ENCODE data around the gene ARID5B.

Gene ARID5B

DNA sequence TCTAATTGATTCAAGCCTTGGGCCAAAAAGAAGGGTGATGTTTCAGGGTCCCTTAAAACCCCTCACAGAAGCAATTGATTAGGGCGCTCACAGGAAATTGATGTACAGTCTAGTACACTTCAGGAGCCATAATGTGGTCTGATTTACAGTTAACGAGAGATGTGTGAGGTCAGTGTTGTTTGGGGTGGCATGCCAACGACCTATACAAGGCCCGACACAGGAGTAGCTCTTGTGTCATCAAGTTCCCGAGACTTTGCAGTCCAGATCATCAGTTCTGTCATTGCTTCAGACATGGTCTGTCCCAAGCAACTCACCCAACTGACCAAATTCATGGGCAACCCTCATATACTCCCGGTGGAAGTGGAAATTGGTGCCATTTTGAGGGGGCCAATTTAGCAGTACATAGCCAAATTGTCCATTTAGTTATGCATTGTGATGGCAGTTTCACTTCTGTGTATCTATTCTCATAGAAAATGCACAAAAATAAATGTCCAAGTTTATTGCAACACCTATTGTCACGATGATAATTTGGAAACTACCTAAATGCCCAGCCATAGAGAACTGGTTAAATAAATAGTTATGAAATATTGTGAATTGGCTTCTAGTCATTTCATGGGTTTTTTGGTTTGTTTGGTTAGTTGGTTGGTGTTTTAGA lies 18.0 kb upstream of the ARID5B start:
- no peak for DNase-seq

DNA sequence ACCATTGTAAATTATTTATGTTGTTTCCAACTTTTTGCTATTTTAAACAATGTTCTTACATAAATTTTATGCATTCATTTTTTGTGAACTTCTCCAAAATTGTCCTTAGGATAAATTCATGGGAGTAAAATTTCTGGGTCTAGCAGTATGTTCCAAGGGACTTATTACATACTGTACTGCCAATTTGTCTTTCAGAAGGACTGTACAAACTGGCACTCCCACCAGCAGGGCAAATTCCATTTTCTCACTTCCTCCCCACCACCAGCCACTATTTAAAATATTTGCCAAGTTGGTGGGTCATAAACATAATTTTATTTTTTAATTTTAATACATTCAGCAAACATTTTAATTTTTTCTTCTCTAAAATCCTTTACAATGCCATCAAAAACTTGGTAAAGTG lies 13.7 kb upstream of the ARID5B start:
- DNase-seq: no peak

DNA sequence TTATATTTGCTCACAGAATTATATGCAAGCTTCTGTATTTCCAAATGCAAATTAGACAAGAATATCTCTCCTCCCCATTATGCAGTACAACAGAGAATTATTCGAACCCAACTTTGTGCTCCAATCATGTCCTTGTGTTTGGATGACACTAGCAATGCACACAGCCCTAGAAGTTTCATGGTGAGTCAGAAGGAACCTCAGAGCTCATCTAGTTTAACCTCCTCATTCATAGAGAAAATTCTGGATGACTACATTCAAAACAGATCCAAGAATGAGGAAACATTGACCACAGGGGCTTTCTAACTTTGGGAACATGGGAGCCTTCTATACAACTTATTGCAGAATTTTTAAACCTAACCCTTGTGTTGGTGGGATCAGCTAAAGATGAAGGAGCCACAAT lies 12.8 kb upstream of the ARID5B start:
- DNase-seq: no peak

DNA sequence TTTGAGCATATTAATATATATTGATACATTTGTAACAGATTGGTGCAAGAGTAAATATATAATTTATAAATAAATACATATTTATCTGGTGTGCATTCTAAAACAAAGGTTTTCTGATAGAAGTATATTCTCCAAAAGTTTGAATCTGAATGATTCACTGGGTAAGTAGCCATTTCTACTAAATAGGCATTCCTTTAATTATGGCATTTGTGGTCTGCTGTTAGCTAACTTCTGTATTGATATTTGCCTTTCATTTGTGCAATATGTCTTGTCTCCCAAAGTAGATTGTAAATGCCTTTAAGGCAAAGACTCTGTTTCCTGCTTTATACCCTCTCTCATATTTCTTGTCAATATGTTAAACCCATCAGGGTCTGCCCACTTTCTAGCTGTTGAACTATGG lies 11.1 kb upstream of the ARID5B start:
- no peak for DNase-seq

DNA sequence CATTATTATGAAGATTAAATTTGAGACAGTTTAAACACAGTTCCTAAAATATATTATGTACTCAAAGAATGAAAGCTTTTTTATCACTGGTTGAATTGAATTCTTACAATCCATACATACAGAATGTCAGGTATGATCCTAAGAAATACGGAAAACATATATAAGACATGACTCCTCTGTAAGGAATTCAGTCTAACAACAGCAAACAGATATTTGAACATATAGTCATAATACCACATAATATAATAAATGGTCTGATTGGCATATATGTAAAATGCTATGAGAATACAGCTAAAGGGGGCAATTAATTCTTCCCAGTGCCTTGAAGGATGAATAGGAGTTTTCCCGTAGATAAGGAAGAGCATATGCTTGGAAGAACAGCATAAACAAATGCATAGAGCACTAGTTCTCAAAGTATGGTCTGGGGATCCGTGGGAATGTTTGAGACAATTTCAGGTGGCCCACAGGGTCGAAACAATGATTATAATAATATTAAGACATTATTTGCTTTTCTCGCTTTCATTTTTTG lies 10.6 kb upstream of the ARID5B start:
- no peak for DNase-seq

DNA sequence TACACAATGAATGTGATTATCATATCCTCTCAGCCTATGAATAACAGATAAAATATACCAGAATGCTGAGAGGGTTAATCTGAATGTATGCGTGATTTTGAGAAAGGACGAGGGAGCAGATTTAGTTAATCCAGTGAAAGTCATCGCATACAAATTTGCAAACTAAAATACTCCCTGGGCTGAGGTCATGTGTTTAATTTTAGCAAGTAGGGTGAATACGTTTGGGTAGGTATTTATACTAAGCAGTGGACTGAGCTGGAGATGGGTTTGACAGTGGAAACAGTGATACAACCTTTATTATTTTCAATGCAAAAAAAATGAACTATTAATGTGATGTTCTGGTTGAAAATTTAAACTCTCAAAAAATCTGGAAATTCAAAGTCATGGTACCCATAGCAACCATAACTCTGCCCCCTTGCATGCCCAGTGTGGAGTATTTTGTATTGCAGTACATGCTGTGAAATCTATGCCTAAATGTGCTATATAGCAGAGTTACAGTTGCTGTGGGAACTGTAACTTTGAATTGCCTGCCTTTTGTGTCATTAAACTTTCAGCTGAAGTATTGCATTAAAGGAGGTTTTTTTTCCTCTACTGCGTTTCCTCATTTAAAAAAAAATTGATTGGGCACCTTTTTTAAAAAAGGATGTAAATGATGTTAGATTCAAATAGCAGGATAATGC lies 9.5 kb upstream of the ARID5B start:
- no peak for DNase-seq

DNA sequence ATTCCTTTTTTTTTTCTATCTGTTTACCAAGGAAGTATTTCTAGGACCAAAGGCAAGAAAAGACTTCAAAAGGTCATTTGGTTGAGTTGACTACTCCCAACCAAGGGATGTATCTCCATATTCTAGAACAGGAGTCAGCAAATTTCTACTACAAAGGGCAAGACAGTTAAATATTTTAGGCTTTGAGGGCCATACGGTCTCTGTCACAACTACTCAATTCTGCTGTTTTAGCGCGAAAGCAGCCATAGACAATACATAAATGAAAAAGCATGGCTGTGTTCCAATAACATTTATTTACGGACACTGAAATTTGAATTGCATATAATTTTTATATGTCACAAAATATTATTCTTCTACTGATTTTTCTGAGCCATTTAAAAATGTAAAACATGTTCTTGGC lies 8.5 kb upstream of the ARID5B start:
- DNase-seq: no peak

DNA sequence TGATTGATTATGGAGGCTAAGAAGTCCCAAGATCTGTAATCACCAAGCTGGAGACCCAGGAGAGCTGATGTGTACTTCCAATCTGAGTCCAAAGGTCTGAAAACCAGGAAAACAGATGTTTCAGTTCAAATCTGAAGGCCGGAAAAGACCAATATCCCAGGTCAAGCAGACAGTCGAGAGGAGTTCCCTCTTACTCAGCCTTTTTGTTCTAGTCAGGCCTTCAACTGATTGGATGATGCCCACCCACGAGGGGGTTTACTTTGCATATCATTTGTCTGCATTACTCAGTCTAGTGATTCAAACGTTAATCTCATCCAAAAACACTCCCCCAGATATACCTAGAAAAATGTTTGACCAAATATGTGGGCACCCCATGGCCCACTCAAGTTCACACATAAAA lies 7.4 kb upstream of the ARID5B start:
- DNase-seq: no peak

DNA sequence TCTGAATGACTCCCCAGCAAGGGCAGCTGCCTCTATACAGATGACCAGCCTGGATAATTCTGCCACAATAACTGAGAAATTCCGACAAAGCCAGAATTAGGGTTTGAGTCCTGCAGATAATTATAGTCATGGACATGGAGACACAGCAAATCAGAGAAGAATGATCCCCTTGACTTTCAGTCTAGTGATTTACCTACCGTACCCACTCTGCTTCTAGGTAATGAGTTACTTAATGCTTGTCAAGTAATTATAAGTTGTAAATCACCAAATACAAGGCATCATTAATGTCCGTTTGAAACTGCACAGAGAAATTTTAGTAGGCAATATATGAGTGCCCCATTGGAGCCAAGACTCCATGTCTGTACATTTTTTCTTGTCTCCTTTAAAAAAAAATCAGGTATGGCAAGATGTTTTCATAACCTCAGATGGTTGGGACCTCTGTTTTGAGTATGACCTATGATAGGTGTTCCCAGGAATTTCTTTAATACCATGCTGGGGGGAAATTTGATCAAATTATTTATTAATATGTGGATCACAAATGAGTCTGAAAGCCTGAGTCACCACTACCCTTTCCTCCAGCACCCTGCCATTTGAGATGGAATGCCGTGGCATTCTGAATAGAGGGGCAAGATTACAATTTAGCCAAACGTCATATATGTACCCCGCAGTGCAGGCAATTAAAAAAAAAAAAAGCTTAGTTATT lies 5.5 kb upstream of the ARID5B start:
- DNase-seq: no peak

DNA sequence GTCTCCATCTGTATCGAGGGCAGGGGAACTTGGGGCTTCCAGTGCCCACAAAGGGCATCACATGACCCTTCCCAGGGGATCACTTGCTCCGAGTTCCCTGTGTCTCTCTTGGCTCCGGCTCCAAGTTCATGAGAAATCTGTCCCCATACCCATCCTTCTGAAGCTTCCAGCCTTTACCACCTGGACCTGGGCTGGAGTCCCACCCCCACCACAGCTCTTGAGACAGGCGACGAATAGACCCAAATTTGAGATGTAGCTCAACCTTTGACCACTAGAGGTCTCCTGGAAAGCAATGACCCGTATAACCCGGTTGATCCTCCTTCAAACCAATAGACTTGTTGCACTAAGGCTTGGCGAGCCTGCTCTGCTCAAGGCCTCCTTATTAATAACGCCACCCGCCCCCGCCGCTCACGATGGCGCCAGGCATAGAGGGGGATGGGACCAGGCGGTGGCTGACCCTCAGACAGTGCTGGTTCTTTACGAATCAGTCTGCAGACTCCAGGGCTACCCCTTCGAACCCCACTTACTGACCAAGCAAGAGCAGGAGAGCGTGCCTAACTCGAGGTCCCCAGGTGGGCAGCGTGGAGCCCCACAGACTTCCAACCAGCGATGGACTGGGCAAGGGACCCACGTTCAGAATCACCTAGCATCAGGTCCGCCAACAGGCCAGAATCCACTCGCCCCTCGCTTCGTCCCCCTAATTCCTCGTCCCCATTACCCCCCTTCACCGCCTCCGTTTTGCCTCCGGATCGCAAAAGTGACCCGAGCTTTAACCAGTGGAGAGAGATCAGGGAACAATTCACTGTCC lies 4.4 kb upstream of the ARID5B start:
- peak; percentile 89 for DNase-seq

DNA sequence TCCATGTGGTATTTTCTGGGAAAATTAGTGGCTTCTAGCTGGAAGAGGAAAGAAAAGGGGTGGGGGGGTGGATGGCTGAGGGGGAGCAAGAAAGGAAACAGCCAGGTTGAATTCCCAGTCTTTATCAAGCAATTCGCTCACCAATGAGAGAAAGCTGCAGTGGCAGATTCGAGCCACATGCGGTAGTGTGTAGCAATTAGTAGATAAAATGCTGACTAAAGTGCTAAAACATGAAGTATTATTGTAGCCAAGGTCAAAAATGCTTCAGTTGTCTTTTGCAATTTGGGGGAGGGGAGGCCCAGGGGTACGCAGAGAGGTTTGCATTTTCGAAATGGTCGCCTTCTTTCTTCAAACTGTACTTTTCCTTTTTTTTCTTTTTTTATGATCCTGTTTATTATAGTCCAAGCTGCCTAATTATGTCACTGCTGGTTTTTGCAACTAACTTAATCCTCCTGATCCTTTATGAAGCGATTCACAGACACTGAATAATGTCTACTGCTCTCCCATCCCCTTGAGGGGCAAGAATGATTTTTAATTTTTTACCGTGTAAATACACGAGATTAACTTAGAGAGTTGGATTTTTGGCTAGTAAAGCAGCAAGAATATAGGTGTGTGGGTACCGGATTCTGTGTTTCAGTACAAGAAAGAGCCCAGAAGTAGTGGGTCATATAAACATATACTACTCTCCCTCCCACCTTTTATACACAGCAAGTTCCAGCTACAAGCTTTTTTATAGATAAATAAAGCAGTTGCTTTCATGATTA lies 3.6 kb upstream of the ARID5B start:
- peak; percentile 77 for DNase-seq

DNA sequence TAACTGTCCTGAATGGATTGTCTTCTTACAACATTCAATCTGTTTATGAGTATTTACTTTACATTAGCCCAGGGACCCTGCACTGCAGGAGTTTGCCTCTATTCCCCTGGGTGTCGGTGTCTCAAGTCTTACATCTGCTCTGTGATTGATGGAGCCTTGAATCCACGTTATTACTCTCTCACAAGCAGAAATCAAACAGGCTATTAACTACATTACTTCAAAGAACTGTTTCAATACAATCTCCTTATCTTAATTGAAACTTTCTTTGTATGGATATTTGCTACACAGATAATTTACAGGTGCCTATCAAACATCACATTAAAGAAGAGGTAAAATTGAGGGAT lies 3.1 kb upstream of the ARID5B start:
- peak; percentile 44 for DNase-seq

DNA sequence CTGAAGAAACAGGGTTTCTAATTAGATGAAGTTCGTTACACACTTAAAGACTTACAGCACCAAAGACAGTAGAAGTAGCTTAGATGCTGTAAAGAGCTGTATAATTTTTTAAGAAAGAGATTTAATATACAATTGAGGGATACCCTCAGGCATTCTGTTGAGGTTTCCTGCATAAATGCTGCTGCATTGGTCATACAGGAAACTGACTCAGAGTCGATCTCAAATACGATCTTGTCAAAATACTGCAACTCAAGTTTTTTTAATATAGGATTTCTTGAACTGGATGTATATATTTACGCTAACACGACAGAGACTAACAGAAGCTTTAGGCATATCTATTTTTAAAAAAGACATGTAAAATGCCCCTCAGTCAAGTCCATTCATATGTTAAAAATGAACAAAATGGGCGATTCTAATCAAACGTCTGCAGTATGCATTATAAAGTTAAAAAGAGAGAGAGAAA lies 2.4 kb upstream of the ARID5B start:
- peak; percentile 48 for DNase-seq

DNA sequence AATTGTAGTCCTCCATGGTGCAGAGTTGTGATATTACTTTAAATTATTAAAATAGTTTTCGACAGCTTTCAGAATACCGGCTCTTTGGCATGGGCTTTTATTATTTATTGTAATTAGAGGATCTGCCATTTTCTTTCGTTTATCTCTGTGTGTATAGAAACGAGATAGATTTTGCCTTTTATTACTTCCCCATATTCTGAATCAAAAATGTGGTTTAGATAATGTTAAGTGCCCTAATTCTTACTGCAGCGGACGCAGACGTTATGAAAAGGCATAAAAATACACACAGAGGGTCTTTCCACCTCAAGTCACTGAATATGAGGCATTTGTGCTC lies 1.9 kb upstream of the ARID5B start:
- no peak for DNase-seq

DNA sequence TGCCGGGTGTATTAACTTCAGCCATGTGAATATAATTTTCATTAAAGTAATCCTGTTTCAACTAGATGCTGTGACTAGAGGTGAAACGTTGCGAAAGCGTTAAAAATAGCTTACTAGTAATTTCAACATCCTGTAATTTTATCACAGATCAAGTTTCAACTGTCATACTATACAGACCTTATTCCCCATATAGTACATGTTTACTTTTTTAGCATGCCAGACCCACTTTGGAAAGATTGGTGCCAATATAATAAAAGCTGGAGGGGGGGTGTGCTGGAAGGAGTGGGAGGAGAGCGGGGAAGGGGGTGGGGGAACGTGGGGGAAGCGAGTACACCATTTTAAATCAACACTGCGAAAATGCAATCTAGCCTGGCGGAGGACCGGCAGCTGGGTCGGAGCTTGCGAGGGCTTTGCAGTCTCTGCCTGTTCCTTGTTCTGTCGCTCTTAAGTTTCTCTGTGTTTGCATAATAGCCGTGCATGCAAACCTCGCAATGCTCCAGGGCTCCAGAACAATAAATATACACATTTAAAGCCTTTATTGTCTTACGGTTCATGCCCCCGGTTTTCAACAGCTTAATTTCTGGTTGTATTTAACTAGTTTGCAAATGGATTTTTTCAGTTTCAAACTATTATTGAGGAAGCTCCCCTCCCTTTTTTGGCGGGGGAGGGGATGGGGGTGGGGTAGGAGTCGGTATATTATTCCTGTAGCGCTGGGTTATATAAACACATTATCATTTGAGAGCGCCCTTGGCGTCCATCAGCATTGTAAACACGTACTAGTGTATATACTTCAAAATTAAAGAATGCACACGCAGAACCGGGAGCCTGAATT lies 1.3 kb upstream of the ARID5B start:
- peak; percentile 82 for DNase-seq

DNA sequence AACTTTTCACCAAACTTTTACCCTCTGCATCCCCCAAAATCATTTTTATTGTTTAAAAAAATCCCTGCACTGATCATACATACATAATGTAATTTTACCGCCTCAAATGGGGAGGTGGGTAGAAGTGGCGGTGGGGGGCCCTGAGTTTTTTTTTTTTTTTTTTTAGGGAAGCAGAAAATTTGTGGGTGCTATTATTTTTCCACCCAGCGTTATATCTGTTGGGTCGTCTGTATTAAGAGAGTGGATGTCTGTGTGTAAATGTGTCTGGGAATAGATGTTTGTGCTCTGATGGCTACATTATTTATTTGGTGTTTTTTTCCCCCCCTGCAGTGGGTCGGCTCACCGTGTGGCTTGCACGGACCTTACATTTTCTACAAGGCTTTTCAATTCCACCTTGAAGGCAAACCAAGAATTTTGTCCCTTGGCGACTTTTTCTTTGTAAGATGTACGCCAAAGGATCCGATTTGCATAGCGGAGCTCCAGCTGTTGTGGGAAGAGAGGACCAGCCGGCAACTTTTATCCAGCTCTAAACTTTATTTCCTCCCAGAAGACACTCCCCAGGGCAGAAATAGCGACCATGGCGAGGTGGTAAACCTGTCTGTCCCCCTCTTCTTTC lies 438 bp downstream of the ARID5B start:
- DNase-seq: peak; percentile 85

DNA sequence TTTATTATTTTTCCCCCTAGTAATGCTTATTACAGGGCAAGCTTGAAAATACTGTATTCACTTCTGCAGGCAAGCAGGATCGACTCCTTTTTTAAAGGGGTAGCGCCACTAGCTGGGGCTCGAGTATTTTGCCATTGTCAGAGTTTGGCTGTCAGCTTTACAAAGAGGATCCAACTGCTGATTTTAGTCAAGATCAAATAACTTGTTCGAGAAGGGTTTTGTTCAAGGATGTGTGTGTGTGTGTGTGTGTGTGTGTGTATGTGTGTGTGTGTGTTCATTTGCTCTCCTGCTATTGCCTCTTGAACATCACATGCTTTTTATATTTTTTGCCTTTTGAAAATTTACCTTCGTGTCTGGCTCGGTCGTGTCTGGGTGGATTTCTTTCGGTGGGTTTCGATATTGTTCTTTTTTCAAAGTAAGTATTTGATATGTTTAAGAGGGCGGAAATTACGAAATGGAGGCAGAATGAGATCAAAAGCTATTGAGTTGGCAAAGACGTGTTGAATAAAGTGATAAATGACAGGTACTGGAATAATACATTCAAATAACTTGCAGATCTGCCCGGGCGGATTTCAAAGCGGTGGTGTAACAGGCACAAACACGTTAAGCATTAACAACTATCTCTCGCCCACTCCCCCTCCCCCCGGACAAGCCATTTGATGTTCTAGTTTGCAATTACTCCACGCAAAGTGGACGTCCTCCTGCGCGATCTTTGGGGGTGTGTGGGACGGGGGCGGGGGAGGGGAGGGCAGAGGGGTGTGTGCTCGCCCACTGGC lies 1.1 kb downstream of the ARID5B start:
- DNase-seq: peak; percentile 89

DNA sequence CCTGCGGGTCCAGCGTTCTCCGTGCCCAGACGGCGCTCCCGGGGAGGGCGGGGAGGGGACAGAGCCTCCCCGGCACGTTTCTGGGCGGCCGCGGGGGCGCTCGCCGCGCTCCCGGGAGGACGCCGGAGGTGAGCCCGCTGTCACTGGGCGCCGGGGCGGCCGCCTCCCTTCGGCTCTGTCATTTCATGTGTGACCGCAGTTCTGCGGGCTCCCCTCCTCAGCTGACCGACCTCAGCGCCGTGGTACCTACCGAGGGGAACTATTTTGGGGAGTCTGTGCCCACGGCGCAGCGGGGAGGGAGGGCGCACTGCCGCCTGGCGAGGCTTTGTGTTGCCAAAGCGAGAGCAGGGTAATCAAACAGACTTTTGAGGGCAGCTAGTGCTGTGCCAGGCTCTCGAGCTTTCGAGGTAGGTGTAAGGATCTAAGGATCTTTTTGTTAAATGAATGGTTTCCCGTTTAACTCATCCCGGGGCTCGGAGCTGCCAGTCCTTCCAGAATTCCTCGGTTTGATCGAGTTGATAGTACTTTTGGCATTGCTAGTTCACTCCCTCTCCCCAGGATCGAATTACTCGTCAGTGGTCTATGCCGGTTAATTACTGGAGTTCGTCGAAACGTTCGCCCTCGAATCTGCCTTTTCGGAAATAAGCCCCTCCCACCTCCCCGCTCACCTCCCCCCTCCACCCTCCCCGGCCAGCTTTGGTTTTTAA lies 1.9 kb downstream of the ARID5B start:
- DNase-seq: peak; percentile 84

DNA sequence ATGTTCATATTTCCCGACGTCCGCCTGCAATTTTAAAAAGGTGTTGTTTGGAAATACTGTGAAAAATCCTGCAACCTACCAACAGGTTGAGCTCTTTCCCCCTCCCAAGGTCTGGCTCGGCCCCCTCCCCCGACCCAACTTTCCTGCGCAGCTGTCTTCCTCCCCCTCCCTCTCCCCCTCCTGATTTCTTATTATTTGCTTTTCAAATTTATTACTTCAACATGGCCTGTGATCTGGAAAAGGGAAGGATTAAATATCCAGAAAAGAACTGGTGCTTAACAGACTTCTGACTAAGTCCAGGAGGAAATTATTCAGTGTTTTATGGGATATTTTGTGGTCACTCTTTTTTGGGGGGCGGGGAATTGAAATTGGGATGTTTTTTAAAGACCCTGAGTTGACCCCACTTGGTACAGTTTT lies 2.4 kb downstream of the ARID5B start:
- no peak for DNase-seq

Measured in eye (tissue), 1 donor.